Loucy (cell line): ENCODE measurements around the gene NCOR2.

Experiments
- H2AFZ ChIP-seq: fragments of 200-600 bp; sonication (generic); 2 replicates; pipeline ENCODE4 v1.6.0; 2016; ENCODE audit warnings: antibody characterized with exemption, mild to moderate bottlenecking, low read length, moderate library complexity
- H3F3A ChIP-seq: fragments of 200-600 bp; 2 replicates; pipeline ENCODE4 v1.6.0; 2016; ENCODE audit warnings: antibody characterized with exemption, low read depth, mild to moderate bottlenecking
- H3K27me3 ChIP-seq: fragments of 200-600 bp; sonication (generic); 2 replicates; pipeline ENCODE4 v1.6.1; 2014; ENCODE audit warnings: low read length, mild to moderate bottlenecking; ENCODE audit not compliant: insufficient read depth, poor library complexity, severe bottlenecking
- H3K36me3 ChIP-seq: fragments of 200-600 bp; sonication (generic); 2 replicates; pipeline ENCODE4 v1.6.1; 2016; ENCODE audit warnings: low read length; ENCODE audit not compliant: insufficient read depth
- H3K4me1 ChIP-seq: fragments of 200-600 bp; sonication (generic); 2 replicates; pipeline ENCODE4 v1.5.1; 2014; ENCODE audit warnings: low read length, mild to moderate bottlenecking; ENCODE audit not compliant: insufficient read depth, poor library complexity, severe bottlenecking
- H3K4me2 ChIP-seq: fragments of 200-600 bp; sonication (generic); 2 replicates; pipeline ENCODE4 v1.6.0; 2014; ENCODE audit warnings: antibody characterized with exemption, low read length, low read depth, mild to moderate bottlenecking; ENCODE audit not compliant: poor library complexity, severe bottlenecking
- H3K4me3 ChIP-seq: fragments of 200-600 bp; sonication (generic); 2 replicates; pipeline ENCODE4 v1.5.1; 2014; ENCODE audit warnings: low read length, mild to moderate bottlenecking, mixed read lengths; ENCODE audit not compliant: poor library complexity, severe bottlenecking
- H3K79me2 ChIP-seq: fragments of 200-600 bp; sonication (generic); 2 replicates; pipeline ENCODE4 v1.6.1; 2014; ENCODE audit warnings: low read length; ENCODE audit not compliant: insufficient read depth
- H3K9ac ChIP-seq: fragments of 200-600 bp; sonication (generic); 2 replicates; pipeline ENCODE4 v1.6.0; 2014; ENCODE audit warnings: mild to moderate bottlenecking, low read depth, low read length, moderate library complexity; ENCODE audit not compliant: poor library complexity, severe bottlenecking
- H3K9me2 ChIP-seq: fragments of 200-600 bp; sonication (generic); replicated peaks from 2 replicates; pipeline ENCODE4 v1.6.1; 2016; ENCODE audit warnings: low read depth, low read length, mixed read lengths
- H3K9me3 ChIP-seq: fragments of 200-600 bp; sonication (generic); 2 replicates; pipeline ENCODE4 v1.6.1; 2014; ENCODE audit warnings: mild to moderate bottlenecking, antibody characterized with exemption, low read length, low read depth; ENCODE audit not compliant: insufficient read depth
- H4K20me1 ChIP-seq: fragments of 200-600 bp; sonication (generic); 2 replicates; pipeline ENCODE4 v1.6.0; 2014; ENCODE audit warnings: antibody characterized with exemption, low read length, mild to moderate bottlenecking; ENCODE audit not compliant: insufficient read depth, poor library complexity, severe bottlenecking
- EZH2phosphoT487 ChIP-seq: fragments of 200-600 bp; IDR thresholded peaks from 2 replicates; pipeline ENCODE4 v1.6.1; 2018; ENCODE audit warnings: antibody characterized with exemption, mild to moderate bottlenecking, moderate library complexity, borderline replicate concordance
- TF ChIP-seq, protein P1 (sequence below): fragments of 200-600 bp; sonication (generic); conservative IDR thresholded peaks from 2 replicates; pipeline ENCODE4 v1.5.1; 2014; ENCODE audit warnings: mild to moderate bottlenecking, antibody characterized with exemption, low read length

The NCOR2 gene

GRCh38 chr12:124605150-124605882 is 37.9 kb upstream of the NCOR2 start:
- no peaks in the 10 kb centered on the region for H4K20me1 ChIP-seq
- peaks cover 56% of the 10 kb centered on the region for H3K4me1 ChIP-seq
- H3K9me3 ChIP-seq = no peaks in the 10 kb centered on the region
- no peaks in the 10 kb centered on the region for H3K9me2 ChIP-seq
- peak overlapping the region; percentile 53 for H3K9ac ChIP-seq
- peak overlapping the region; percentile 40 for H3K4me2 ChIP-seq
- no peak overlapping the region for H3K4me3 ChIP-seq
- H2AFZ ChIP-seq = peak overlapping the region; percentile 21; the same call in 1 of the 2 replicates
- no peaks in the 10 kb centered on the region for H3K79me2 ChIP-seq
- TF ChIP-seq, protein P1, sequence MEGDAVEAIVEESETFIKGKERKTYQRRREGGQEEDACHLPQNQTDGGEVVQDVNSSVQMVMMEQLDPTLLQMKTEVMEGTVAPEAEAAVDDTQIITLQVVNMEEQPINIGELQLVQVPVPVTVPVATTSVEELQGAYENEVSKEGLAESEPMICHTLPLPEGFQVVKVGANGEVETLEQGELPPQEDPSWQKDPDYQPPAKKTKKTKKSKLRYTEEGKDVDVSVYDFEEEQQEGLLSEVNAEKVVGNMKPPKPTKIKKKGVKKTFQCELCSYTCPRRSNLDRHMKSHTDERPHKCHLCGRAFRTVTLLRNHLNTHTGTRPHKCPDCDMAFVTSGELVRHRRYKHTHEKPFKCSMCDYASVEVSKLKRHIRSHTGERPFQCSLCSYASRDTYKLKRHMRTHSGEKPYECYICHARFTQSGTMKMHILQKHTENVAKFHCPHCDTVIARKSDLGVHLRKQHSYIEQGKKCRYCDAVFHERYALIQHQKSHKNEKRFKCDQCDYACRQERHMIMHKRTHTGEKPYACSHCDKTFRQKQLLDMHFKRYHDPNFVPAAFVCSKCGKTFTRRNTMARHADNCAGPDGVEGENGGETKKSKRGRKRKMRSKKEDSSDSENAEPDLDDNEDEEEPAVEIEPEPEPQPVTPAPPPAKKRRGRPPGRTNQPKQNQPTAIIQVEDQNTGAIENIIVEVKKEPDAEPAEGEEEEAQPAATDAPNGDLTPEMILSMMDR = no peak
- no peak for TF ChIP-seq EZH2phosphoT487
- peaks cover 4% of the 10 kb centered on the region; the same call in 1 of the 2 replicates for H3F3A ChIP-seq
- no peaks in the 10 kb centered on the region for H3K36me3 ChIP-seq
- no peaks in the 10 kb centered on the region for H3K27me3 ChIP-seq

DNA sequence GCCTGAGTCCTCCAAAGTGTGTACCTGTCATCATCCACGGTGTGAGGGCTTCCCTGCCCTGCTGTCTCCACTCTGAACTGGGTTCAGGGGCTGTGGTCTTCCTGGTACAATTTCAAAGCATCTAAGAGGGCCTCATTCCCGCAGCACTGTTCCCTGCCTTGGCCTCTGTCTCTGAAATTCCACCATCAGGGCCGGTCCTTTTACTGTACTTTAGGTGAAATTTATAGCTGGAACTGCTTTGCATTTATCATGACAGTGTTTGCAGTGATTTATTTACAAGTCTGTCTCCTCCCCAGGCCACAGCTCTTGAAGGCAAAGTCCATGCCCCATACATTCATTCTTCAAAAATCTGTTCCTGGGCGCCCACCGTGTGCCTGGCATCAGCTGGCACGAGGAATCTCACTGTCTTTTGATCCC is 36.9 kb upstream of the NCOR2 start:
- H3K4me3 ChIP-seq = no peak overlapping the region
- H3F3A ChIP-seq = peaks cover 4% of the 10 kb centered on the region; the same call in 1 of the 2 replicates
- H3K9ac ChIP-seq = no peak overlapping the region
- H2AFZ ChIP-seq = no peak overlapping the region
- H3K9me3 ChIP-seq = no peaks in the 10 kb centered on the region
- no peaks in the 10 kb centered on the region for H3K79me2 ChIP-seq
- H3K4me1 ChIP-seq = peaks cover 46% of the 10 kb centered on the region
- no peaks in the 10 kb centered on the region for H3K27me3 ChIP-seq
- no peak overlapping the region for H3K4me2 ChIP-seq
- H3K9me2 ChIP-seq = no peaks in the 10 kb centered on the region
- TF ChIP-seq EZH2phosphoT487 = no peak
- TF ChIP-seq, protein P1 = no peak
- no peaks in the 10 kb centered on the region for H4K20me1 ChIP-seq
- H3K36me3 ChIP-seq = no peaks in the 10 kb centered on the region

GRCh38 chr12:124603831-124604251 is 36.4 kb upstream of the NCOR2 start:
- Histone ChIP-seq H3K79me2 (no peaks in the 10 kb centered on the region), H3K4me3 (no peak overlapping the region), H3K27me3 (no peaks in the 10 kb centered on the region), H3K9ac (no peak overlapping the region), H2AFZ (no peak overlapping the region), H3K9me2 (no peaks in the 10 kb centered on the region), H3K4me1 (peaks cover 44% of the 10 kb centered on the region), H4K20me1 (no peaks in the 10 kb centered on the region), H3K9me3 (no peaks in the 10 kb centered on the region), H3F3A (peaks cover 3% of the 10 kb centered on the region; the same call in 1 of the 2 replicates), H3K4me2 (no peak overlapping the region), H3K36me3 (no peaks in the 10 kb centered on the region)
- TF ChIP-seq, protein P1 = no peak
- no peak for TF ChIP-seq EZH2phosphoT487
